ENCODE results near the gene RASGRP1. TPM values are rescaled to one million over a fixed set of nuclear protein-coding genes. Genes with fewer than 3 reads are reported as not detected.

The RASGRP1 gene
- total RNA-seq, 1 experiment from 2014 or later: 15.1 TPM

GRCh38 chr15:38551720-38552648 is 12.6 kb downstream of the RASGRP1 start:
- H3K36me3 Mint-ChIP-seq (ENCODE audit: insufficient read depth, unreplicated experiment): no peaks in the 10 kb centered on the region
- intact Hi-C loops (cut with micrococcal nuclease; ENCODE audit: unreplicated experiment): no loop called here
- no TSS peak for BruUV-seq (replicated peaks)
- DNase-seq: no peak
- no peak for TF ChIP-seq CTCF (IDR thresholded peaks at IDR 0.05; ENCODE audit: unreplicated experiment)
- H3K9me3 Mint-ChIP-seq (ENCODE audit: low read depth, unreplicated experiment): no peaks in the 10 kb centered on the region
- H3K4me1 Mint-ChIP-seq (ENCODE audit: low read depth, unreplicated experiment): no peaks in the 10 kb centered on the region
- H3K4me3 Mint-ChIP-seq (ENCODE audit: low read depth, unreplicated experiment): no peak overlapping the region
- CTCF ChIA-PET: interaction anchor here (1.2 kb wide), 1 partner anchor 112 kb away, joined by 3 read pairs; no protein-coding TSS in a partner anchor
- H3K27ac Mint-ChIP-seq (ENCODE audit: unreplicated experiment): no peak overlapping the region
- no peaks in the 10 kb centered on the region for H3K27me3 Mint-ChIP-seq (ENCODE audit: unreplicated experiment)

- CTCF ChIA-PET: no interaction called here
- Mint-ChIP-seq H3K36me3 (ENCODE audit: insufficient read depth, unreplicated experiment) (no peaks in the 10 kb centered on the region), H3K27ac (ENCODE audit: unreplicated experiment) (no peak overlapping the region), H3K4me3 (ENCODE audit: low read depth, unreplicated experiment) (no peak overlapping the region), H3K9me3 (ENCODE audit: low read depth, unreplicated experiment) (no peaks in the 10 kb centered on the region), H3K4me1 (ENCODE audit: low read depth, unreplicated experiment) (no peaks in the 10 kb centered on the region), H3K27me3 (ENCODE audit: unreplicated experiment) (no peaks in the 10 kb centered on the region)
- intact Hi-C loops (cut with micrococcal nuclease; ENCODE audit: unreplicated experiment): no loop called here
- DNase-seq: no peak
- no peak for TF ChIP-seq CTCF (IDR thresholded peaks at IDR 0.05; ENCODE audit: unreplicated experiment)
- BruUV-seq (replicated peaks): no TSS peak
Observed at GRCh38 chr15:38549222-38549621, 15.4 kb downstream of the RASGRP1 start.

DNA sequence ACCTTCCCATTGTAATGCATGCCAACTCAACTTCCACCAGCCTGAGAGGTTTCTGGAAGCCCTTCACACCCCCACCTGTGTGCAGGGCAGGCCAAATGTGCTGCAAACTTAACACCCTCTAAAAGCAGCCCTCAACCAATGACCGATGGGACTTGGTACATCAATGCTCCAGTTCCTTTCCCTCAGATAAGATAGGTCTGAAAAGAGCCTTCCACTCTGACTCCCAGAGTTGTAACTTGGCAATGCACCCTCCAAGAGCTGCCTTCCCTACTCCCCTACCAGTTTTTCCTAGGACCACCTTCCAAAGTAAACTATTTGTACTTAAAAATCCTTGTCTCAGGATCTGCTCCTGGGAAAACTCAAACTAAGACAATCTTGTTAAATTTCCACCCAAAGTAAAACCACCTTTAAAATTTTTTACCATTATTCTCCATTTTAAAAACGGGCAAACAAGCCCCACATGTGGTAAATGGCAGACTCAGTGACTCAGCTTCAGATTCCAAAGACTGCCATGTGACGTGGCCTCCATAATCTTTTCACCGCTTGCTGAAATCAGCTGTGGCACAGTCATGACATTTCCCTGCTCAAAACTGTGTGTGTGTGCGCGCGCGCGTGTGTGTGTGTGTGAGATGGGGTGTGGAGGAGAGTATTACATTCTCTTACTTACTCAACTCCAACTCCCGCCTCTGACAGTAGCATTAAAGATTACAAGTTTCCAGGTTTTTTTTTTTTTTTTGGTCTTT is 17.2 kb downstream of the RASGRP1 start:
- no peak for DNase-seq
- TF ChIP-seq CTCF (IDR thresholded peaks at IDR 0.05; ENCODE audit: unreplicated experiment): no peak
- Mint-ChIP-seq H3K27me3 (ENCODE audit: unreplicated experiment) (no peaks in the 10 kb centered on the region), H3K36me3 (ENCODE audit: insufficient read depth, unreplicated experiment) (no peaks in the 10 kb centered on the region), H3K9me3 (ENCODE audit: low read depth, unreplicated experiment) (no peaks in the 10 kb centered on the region), H3K4me1 (ENCODE audit: low read depth, unreplicated experiment) (no peaks in the 10 kb centered on the region), H3K27ac (ENCODE audit: unreplicated experiment) (no peak overlapping the region), H3K4me3 (ENCODE audit: low read depth, unreplicated experiment) (no peak overlapping the region)
- intact Hi-C loops (cut with micrococcal nuclease; ENCODE audit: unreplicated experiment): no loop called here
- CTCF ChIA-PET: no interaction called here
- no TSS peak for BruUV-seq (replicated peaks)

DNA sequence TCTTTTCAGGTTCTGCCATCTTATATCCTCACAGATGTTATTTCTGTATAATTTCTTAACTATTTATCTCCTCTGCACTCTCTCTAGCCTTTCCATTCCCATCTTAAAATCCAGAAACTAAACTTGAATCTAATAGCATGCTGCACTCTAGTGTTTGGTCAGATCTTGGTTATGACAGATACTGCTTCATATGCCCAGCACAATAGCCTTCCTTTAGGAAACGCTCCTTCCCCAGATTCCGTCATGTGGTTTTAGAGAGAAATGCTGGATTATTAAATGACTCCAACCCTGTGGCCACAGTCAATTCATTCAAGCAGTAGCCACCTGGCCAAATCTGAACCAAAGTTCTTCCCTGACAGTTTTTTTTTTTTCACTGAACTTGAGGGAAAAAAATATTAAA is 19.4 kb downstream of the RASGRP1 start:
- CTCF ChIA-PET: no interaction called here
- no peak for DNase-seq
- Mint-ChIP-seq H3K9me3 (ENCODE audit: low read depth, unreplicated experiment) (no peaks in the 10 kb centered on the region), H3K27ac (ENCODE audit: unreplicated experiment) (no peak overlapping the region), H3K4me1 (ENCODE audit: low read depth, unreplicated experiment) (no peaks in the 10 kb centered on the region), H3K27me3 (ENCODE audit: unreplicated experiment) (no peaks in the 10 kb centered on the region), H3K4me3 (ENCODE audit: low read depth, unreplicated experiment) (no peak overlapping the region), H3K36me3 (ENCODE audit: insufficient read depth, unreplicated experiment) (no peaks in the 10 kb centered on the region)
- TF ChIP-seq CTCF (IDR thresholded peaks at IDR 0.05; ENCODE audit: unreplicated experiment): no peak
- BruUV-seq (replicated peaks): no TSS peak
- intact Hi-C loops (cut with micrococcal nuclease; ENCODE audit: unreplicated experiment): no loop called here

All from Calu3 (cell line).